Stimulated activated CD8-positive, alpha-beta memory T cell treated with anti-CD3 and anti-CD28 coated beads, Interleukin-12 subunit alpha, Interleukin-12 subunit beta, amount 100 ng/mL, for 4 hours (primary cell): Measurements from ENCODE around the gene SMC1B.
"Not testable (repeated sequence)": the region's sequence is repeated elsewhere in the genome, so short reads cannot be mapped to it uniquely, and the experiment has no call there.

Experiments used
- DNase-seq: peaks from one replicate; pipeline ENCODE4 v3.0.0-alpha.2; 2020; ENCODE audit warnings: low read depth

Gene SMC1B

DNA sequence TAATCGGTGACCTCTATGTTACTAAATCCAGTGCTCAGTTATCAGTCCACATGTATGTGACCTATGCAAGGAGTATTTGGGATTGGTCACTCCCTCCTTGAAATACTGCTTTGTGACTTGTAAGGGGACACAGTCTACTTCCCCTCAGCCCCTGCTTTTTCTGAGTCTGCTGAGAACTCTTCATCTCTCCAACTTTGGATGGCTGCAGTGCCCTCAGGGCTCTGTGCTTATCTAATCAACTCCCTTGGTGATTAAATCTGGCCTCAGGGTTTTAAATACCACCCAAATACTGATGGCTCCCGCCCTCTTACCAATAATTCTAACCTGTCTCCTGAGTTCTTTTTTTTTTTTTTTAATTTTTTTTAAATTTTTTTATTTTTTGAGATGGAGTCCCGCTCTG is 63.5 kb downstream of the SMC1B start:
- DNase-seq: no peak

DNA sequence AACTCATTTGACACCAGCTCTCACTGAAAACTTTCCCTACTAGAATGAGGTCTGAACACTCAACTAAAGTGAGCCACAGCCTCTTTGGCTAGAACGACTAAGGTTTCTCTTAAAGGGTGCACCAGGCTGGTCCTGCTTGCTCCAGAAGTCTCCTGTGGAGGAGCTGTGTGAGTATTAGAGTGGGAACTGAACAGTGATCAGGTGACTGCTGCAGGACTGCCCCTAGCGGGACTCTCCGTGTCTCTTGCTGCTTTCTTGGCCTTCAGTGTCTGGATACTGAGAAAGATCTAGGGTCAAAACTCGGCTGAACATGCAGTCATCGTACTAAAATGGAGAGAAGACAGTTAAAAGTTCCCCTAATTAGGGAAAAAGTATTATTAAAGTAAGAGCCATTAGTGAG is 69.1 kb downstream of the SMC1B start:
- DNase-seq: no peak

GRCh38 chr22:45343143-45343542 is 70.3 kb downstream of the SMC1B start:
- no peak for DNase-seq

GRCh38 chr22:45341498-45341897 is 71.9 kb downstream of the SMC1B start:
- DNase-seq: no peak

DNA sequence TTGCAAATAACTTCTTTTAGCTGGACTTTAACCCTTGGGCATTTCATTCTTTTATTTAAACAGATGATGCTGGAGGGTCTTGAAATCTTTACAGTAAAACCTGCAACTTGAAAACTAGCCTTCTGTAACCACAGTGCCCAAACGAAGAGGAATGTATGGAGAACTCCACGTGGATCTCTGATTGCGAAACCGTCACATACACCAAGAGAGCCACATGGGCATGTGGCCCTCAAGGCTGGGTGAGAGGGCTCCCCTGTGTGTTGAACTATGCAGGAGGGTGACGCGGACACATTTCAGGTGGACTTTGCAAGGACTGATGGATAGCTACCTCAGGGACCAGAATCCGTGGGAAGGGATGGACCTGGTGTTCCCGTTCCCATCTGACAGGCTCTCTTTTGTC is 73.1 kb downstream of the SMC1B start:
- no peak for DNase-seq

DNA sequence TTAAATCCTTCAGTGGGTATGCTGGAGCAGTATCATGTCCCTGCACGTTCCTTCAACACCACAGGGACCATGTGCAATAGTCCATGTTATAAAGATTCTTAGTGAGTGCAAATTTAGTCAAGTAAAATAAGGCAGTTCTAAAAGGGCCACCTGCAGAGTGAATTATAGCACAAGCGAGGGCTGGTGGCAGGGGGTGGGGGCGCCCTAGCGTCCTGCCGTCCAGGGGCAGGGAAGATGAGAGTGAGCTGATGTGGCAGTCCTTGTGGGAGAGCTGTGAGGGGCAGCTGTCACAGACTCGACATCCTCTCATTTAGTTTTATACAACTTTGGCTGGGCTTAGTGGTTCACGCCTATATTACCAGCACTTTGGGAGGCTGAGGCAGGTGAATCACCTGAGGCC is 74.6 kb downstream of the SMC1B start:
- no peak for DNase-seq

- no peak for DNase-seq
Measured at GRCh38 chr22:45337536-45337935, 75.9 kb downstream of the SMC1B start.

GRCh38 chr22:45336971-45337431 is 76.4 kb downstream of the SMC1B start:
- no peak for DNase-seq

DNA sequence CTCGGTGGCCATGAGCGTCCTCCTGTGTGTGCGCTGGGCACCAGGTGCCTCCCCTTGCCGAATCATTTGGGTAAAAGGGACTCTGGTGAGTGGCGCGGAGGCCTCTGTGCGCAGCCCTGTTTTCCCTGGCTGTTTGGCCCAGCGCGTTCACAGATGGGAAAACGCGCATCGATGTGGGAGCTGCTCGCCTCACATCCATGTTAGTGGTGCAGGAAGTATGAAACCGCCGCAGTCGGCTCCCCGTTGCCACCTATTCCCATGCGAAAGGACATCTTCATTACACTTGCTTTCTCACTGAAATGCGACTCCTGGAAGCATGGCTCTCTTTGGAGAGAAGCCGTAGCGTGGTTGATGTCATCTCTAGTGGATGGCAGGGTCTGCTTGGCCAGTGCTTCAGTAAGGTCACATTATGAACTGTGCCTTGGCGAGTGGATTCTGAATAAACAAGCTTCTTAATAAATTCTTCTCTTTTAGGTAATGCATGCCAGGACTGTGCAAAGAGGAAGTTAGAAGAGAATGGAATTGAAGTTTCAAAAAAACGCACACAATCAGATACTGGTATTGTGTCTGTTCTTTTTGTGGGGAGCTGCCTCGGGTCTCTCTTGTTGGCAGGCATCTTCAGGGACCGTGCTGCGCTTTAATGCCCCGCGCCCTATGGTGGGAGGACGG is 77.4 kb downstream of the SMC1B start:
- no peak for DNase-seq

DNA sequence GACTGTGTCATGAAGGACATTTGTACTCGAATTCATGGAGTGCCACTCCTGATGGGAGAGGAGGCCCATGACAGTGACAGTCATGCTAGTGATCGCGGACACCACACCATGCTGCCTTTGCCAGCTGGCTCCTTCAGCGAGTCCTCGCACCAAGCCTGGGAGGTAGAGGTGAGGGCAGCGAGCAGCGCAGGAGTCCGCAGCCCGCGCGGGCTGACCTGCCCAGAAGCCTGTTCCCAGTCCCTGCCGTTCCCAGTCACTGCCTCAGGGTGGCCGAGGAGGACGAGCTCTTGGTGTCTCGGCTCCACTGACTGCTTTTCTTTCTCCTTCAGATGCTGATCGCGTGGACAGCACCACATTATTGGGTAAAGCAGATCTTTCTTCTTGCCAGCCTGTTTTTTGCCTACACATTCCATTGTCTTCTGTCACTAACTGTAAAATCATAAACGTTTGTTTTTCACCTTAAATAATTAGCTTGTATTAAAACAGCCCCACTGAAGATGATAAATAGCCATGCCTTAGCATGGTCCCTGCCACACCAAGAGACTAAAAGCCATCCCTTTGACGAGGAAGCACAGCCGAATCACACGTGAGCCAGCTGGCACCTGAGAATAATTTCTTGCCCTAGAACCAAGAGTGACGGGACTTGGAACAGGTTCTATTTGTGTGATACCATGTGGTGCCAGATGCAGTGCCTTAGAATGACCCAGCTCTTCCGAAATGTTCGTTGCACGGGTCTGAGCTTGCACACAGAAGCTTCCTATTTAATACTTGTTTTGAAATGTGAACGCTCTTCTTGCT is 78.2 kb downstream of the SMC1B start:
- no peak for DNase-seq

DNA sequence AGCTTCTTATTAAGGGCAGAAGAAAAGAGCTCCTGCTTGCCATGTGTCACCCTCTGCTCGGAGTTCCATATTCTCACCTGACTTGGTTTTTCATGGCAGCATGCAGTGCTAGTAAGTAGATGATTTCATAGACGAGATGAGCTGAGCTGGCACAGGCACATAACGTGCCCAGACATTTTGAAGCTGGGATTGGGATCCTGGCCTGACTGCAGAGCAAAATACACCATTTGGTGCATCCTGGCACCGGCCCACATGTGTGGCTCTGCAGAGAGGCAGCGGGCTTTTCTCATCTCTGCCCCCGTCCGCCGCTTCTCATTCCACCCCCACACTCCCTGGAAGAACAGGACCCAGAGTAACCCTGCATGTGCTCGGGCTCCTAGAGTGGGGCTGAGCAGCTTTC is 78.9 kb downstream of the SMC1B start:
- DNase-seq: no peak

- no peak for DNase-seq
Measured at GRCh38 chr22:45334068-45334467, 79.3 kb downstream of the SMC1B start.

DNA sequence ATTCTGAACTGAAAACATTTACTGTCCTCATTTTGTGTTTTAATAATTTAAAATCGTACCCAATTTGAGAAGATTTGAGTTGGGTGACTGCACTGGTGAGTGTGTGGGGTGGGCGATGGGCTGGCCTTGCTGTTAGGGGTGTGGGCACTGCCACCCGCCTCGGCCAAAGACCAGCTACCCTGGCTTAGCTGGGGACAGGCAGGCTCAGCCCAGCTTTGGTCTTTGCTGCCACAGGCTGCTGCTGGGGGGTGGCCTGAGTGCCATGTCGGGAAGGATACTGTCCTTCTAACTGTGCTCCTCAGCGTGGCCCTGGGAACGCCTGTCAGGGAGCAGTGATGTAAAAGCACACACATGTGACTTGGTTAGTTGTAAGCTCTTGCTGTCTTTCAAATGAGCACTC is 81.4 kb downstream of the SMC1B start:
- DNase-seq: no peak

- DNase-seq: no peak
Measured at GRCh38 chr22:45331486-45331885, 81.9 kb downstream of the SMC1B start.

DNA sequence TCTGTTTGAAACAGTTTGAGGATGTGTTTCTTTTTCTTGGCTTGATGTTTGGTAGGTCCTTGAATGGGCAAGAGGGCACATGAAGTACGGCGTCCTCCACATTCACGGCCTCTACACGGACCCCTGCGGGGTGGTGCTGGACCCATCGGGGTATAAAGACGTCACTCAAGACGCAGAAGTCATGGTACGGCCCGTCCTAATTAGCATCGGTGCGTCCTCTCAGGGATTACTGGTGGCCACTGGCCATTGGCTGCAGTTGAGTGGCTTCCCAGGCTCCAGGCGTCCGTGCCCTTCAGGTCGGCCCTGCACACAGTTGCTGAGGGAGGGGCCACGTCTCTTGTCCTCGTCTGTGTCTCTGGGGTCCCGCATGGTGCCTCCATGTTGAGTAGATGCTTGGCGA is 82.9 kb downstream of the SMC1B start:
- no peak for DNase-seq

DNA sequence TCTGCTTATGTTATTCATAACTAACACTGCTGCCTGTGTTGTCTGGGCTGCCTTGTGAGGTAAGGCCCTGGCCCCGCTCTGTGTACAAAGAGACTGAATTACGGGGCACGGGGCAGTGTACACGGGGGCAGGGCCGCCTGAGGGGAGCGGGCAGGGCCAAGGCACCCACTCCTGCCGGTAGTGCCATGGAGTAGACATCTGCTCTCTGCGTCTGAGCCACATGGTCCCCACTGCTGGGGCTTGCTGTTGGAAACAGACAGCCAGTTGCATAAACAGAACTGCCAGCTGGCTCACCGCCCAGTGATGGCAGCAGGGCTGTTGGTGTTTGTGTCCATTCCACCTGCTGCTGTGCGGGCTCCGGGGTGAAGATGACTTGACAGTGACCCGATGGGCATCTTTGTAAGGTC is 83.9 kb downstream of the SMC1B start:
- no peak for DNase-seq

- no peak for DNase-seq
Measured at GRCh38 chr22:45328822-45329529, 84.4 kb downstream of the SMC1B start.

- not testable (repeated sequence) for DNase-seq
Measured at GRCh38 chr22:45328261-45328660, 85.1 kb downstream of the SMC1B start.

DNA sequence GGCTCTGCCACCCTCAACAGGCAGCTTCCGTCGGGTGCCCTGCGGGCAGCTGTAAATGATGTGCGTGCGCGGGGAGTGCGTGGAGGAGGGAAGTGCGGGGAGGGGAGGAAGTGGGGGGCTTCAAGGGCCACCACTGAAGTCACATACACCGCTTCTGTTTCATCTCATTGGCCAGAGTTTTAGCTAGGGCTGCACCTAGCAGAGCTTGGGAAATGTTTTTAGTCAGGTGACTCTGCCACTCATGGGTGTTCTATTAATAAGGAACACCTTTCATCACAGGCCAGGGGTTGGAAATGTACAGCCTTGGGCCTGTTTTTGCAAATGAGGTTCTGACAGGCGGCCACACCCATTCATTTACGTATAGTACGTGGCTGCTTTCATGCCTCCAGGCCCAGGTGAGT is 89.1 kb downstream of the SMC1B start:
- DNase-seq: no peak

- no peak for DNase-seq
Measured at GRCh38 chr22:45323695-45324094, 89.7 kb downstream of the SMC1B start.

DNA sequence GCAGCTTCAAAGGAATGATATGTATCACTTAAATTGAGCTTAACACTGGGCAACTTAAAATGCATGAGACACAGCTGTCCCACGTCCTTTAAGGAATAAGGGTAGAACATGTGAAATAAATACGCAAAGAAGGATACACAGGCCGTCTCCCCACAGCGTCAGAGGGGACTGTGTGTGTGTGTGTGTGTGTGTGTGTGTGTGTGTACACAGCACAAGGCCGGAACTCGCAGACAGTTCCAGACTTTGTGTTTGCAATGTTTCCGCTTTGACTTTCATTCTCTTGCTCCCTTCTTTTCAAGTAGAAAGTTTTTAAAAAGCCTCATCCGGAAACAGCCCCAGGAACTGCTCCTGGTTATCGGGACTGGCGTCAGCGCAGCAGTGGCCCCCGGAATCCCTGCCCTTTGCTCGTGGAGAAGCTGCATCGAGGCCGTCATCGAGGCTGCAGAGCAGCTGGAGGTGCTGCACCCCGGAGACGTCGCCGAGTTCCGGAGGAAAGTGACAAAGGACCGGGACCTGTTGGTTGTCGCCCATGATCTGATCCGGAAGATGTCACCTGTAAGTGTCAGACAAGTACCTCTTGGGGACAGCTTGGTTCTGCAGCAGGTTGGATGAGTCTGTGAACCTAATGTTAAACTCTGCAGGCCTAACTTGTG is 90.4 kb downstream of the SMC1B start:
- no peak for DNase-seq

- DNase-seq: no peak
Measured at GRCh38 chr22:45321827-45322226, 91.6 kb downstream of the SMC1B start.
